Endometrium (tissue), 2 donors: Measurements from ENCODE around the gene ZNF142.
A peak's percentile ranks its signal among the peaks of the same experiment; 100 is the strongest.

Experiments used
- FAIRE-seq: peaks from 2 replicates; lab custom pipeline; 2012; peaks lifted over from hg19 to GRCh38; lab: Jason Lieb, UNC
- donor health status: control.
- donor health status: control.

ZNF142 gene, protein sequence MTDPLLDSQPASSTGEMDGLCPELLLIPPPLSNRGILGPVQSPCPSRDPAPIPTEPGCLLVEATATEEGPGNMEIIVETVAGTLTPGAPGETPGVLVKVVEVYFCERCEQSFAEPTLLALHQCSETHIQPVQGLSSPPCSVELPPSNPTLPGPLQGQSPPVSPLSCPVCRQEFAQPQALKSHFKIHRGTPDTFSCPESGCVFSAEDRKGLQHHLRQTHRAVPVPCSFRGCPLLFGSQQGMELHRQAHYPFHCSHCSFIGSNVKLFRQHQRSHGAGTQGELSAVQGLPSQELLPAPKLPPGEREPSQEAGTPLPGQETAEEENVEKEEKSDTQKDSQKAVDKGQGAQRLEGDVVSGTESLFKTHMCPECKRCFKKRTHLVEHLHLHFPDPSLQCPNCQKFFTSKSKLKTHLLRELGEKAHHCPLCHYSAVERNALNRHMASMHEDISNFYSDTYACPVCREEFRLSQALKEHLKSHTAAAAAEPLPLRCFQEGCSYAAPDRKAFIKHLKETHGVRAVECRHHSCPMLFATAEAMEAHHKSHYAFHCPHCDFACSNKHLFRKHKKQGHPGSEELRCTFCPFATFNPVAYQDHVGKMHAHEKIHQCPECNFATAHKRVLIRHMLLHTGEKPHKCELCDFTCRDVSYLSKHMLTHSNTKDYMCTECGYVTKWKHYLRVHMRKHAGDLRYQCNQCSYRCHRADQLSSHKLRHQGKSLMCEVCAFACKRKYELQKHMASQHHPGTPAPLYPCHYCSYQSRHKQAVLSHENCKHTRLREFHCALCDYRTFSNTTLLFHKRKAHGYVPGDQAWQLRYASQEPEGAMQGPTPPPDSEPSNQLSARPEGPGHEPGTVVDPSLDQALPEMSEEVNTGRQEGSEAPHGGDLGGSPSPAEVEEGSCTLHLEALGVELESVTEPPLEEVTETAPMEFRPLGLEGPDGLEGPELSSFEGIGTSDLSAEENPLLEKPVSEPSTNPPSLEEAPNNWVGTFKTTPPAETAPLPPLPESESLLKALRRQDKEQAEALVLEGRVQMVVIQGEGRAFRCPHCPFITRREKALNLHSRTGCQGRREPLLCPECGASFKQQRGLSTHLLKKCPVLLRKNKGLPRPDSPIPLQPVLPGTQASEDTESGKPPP (N-terminal part only)

DNA sequence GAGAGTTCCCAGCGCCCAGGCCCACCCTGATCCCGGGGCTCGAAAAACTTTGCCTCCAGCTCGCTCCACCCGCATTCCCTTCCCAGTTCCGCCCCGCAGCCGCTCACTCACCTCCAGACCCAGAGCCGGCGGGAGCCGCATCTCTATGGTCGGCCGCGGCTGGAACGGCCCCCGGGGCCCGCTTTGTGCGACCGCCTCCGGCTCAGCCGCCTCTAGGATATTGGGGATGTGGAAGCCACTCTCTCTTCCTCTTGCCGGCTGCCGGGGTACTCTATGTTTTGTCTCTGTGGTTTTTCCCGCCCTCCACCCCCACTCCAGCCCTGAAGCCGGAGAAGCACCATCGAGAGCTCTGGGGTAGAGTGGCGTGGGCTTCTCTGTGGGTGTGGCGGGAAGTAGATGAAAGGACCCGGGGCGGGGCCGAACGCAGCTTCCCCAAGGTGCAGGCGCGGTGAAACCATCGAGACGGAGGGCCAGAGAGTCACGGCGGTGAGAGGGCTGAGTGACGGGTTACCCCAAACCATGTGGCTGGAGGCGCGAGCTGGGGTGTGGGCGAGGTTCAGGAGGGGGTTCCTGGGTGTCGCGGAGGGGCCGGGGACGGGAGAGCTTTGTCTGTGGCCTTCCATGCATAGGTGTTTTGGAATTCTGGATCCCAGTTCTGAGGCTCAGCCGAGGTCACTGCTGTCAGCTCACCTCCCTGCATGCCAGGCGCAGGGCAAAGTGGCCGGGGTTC, at the start of gene ZNF142, which contains the start of gene BCS1L:
Gene ZNF142 (minus strand): TSS at position 366 of the 730 bp plus-strand sequence. CDS start 3,194 bp downstream, outside the sequence.
Gene BCS1L (plus strand): TSS at position 426 of the 730 bp plus-strand sequence. CDS start 1,305 bp downstream, outside the sequence.
- peak; percentile 80 for FAIRE-seq

DNA sequence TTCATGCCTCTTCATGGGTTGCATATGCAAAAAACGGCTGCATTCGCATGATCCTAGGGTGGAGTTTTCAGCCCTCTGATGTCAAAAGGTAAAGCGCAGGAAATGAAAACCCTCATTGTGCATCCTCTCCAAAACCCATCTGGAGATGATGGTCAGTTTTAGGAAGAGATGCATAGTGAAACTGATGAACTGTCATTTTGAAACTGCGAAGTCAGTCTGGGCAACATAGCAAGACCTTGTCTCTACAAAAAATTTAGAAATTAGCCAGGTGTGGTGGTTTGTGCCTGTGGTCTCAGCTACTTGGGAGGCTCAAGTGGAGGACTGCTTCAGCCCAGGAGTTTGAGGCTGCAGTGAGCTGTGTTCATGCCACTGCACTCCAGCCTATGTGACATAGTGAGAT, 48.7 kb upstream of the ZNF142 start:
- no peak for FAIRE-seq

DNA sequence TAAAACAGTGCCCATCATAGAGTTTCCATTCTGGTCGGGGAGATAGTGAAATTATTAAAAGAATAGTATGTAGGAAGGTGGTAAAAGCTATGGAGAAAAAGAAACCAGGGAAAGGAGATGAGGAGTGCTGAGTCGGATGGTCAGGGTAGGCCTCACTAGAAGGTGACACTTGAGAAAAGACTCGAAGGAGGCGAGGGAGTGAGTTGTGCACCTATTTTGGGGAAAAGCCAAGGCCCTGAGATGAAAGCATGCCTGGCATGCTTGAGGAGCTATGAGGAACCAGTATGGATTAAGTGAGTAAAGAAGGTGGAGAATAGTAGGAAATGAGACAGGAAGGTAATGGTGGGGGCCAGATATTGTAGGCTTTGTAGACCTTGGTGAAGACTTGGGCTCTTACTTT, 43.9 kb upstream of the ZNF142 start:
- FAIRE-seq = no peak

DNA sequence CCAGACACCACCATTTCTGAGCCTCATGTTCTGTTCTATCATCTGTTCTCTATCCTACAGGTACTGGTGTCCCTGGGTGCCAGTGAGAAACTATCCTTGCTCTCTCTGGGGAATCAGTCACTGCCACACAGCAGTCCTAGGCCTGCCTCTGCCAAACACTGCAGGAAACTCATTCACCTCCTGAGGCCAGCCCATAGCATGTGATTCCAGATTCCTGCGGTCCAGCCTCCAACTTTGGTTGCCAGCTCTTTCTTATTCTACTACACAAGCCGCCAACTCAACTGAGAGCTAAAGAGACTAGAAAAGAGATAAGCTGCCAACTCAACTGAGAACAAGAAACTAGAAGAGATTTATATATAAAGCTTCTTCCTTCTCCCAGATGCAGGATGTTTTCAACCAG, 42.4 kb upstream of the ZNF142 start:
- FAIRE-seq = no peak

DNA sequence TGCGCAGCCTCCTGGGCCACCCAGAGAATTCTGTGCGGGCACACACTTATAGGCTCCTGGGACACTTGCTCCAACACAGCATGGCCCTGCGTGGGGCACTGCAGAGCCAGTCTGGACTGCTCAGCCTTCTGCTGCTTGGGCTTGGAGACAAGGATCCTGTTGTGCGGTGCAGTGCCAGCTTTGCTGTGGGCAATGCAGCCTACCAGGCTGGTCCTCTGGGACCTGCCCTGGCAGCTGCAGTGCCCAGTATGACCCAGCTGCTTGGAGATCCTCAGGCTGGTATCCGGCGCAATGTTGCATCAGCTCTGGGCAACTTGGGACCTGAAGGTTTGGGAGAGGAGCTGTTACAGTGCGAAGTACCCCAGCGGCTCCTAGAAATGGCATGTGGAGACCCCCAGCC, 39.5 kb upstream of the ZNF142 start:
- FAIRE-seq = no peak

DNA sequence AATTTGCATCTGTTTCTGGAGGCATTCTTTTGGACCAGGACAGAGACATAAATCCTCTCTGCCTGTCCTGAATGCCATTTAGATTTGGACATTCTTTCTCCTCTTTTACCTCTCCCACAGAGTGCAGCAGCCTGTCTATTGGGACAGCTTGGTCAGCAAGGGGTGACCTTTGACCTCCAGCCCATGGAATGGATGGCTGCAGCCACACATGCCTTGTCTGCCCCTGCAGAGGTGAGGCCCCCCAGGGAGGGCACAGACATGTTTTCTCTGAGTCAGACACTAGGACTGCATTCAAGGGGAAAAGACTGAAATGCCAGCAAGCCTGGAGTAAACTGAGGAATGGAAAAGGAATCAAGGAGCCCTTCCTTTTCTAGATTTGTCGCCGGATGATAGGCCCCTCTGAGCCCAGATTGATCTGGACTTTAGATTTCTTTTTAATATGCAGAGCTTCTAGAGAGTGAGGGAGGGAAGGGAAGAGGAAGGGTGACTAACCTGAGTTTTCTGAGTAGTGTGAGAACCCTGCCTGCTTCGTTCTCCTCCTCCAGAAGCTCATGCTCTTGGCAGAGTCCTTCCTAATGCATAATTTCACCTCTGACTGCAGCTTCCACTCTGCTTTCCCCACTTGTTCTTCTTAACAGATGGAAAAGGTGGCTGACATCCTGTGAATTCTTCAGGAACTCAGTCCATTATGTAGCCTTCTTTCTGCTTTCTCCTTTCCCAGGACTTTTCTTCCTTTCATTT, 35.2 kb upstream of the ZNF142 start:
- no peak for FAIRE-seq

DNA sequence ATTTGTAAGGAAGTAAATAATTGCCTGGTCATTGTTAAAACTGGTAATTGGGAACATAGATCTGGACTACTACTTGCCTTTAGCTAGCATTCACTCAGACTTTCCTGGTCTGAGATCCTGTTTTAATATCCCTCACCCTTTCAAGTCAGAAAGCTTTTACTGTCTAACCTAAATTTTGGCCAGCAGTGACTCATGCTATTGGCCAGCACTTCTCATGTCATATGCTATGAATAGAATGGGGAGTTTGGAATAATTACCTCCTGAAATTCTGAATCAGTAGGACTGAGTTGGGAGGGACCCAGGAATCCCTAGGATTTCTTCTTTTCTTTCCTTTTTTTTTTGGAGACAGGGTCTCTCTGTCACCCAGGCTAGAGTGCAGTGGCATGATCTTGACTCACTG, 31.8 kb upstream of the ZNF142 start:
- FAIRE-seq = no peak

DNA sequence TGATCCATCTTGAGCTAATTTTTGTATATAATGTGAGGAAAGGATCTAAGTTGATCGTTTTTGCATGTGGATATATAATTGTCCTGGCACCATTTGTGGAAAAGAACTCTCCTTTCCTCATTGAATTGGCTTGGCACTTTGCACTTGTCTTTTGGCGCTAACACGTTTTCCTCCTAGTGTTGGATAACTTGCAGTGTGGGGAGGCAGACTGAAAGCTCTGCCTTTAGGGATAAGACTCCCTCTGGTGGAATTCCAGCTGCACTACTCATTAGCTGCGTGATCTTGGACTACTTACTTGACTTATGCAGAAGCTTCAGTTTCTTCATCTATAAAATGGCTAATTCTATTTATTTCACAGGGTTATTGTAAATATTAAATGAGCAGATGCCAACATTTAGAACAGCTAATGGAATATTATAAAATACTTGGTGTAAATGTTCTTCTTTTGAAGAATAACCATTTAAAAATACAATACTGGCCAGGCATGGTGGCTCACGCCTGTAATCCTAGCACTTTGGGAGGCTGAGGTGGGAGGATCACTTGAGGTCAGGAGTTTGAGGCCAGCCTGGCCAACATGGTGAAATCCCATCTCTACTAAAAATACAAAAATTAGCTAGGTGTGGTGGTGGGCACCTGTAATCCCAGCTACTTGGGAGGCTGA, 28.1 kb upstream of the ZNF142 start:
- peak; percentile 54 for FAIRE-seq

DNA sequence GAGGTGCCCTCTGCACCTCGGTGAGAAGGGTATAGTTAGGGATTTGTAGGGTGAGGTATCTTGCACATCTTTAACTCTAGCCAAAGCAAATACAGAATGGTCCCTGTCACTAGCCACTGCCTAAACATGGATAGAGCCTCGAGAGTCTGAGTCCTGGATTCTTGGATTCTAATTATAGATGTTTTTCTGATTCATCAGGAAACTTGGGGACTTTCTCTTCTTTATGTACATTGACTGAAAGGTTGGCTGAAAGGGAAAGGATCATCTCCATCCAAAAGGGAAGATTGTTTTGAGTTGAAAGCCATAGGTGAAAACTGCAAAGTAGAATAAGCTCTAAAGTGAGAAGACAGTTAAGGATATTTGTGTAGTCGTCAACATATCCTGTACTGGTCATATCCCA, 20.6 kb upstream of the ZNF142 start:
- no peak for FAIRE-seq

DNA sequence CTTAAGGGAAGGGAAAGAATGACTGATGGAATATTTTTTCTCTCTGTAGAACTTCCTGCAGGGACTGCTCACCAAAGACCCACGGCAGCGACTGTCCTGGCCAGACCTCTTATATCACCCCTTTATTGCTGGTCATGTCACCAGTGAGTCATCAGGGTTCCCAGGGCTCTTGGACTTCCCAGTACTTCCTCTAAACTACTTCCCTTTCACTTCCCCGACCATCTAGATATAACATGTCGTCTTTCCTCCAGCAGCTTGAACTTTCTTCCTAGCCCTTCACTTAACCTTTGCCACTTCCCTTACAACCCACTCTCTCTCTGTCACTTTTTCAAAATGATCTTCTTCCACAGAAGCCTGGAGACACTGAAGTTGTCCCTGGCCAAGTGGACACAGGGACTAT, 19.7 kb upstream of the ZNF142 start:
- no peak for FAIRE-seq

DNA sequence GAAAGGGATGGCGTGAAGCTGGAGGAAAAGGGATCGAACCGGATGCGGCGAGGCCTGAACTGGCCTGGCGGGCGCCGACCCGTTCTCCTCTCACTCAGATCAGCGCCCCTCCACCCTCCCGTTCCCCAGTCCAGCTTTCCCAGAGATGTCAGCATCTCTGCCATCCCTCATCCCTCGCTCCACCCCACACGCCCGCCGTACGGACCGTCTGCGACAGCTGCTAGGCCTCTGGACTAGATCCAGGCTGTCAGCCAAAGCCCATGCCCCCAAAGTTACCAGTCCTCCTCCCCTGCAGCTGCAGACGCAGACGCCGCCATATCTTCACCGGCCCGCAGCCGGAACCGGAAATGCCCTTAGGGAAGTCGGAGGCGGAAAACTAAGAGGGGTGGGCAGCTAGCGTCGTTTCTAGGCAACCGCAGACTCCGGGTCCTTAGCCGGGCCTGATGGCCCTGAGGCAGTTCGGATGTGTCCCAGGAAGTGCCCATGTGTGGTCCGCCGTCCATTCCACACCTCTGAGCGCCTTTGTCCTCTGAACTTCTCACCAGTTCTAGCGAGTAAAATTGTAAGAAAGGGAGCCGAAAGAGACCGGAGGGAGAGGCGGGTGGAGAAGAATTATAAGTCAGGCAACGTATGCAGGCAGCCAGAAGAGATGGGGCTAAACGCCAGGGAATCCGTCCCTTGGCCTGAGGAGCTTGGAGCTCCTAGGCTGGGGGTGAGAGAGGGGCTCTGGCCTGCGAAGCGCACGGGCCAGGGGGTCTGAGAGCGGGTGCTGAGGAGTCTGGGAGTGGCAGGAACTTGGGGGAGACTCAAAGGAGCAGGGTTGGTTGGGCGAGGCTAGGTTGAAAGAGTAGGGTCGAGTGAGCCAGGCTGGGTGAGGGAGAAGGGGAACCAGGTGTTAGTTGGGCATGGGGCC, 12.5 kb upstream of the ZNF142 start, which contains the start of the genes RNF25 and STK36:
Gene RNF25 (minus strand): TSS at position 349 of the 913 bp plus-strand sequence. CDS start 32 bp downstream, at position 317.
Gene STK36 (plus strand): TSS at position 433 of the 913 bp plus-strand sequence. CDS start 744 bp downstream, outside the sequence.
- FAIRE-seq = no peak

DNA sequence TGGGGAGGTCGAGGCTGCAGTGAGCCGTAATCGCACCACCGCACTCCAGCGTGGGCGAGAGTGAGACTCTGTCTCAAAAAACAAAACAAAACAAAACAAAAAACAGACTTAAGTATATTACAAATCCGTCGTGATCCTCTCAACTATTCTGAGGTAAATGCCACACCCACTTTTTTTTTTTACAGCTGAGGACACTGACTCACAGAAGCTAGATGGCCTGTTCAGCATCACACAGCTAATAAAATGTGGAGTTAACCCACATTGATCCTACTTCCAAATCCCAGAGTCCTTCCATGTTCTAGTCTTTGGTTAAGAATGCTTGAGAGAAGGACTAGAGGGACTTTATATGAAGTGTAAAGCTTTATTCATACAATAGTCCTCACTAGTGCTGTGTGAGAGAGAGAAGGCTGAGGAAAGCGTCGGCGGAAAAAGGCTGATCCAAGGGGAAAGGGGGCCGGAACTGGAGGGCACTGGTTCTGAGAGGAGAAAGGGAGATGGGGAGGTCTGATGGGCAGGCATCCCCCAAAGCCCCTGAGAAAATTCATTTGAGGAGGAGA, 11.8 kb upstream of the ZNF142 start:
- no peak for FAIRE-seq

DNA sequence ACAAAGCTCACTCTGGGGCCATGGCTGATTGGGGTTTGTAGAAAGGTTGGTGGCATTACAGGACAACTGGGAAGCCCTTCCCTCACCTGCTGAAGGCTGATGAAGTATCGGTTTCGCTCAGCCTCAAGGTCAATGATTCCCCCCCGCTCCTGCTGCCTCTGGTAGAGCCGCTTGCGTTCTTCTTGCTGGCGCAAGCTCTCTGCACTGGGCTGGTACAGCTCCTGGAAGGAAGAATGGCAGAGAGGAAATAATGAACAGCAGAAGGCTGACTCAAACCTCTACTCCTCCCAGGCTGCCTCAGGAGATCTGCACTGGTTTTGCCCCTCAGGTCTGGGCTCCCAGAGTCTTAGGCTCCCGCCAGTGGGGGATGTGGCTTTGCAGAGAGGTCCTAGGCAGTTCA, 5.2 kb upstream of the ZNF142 start:
- no peak for FAIRE-seq

DNA sequence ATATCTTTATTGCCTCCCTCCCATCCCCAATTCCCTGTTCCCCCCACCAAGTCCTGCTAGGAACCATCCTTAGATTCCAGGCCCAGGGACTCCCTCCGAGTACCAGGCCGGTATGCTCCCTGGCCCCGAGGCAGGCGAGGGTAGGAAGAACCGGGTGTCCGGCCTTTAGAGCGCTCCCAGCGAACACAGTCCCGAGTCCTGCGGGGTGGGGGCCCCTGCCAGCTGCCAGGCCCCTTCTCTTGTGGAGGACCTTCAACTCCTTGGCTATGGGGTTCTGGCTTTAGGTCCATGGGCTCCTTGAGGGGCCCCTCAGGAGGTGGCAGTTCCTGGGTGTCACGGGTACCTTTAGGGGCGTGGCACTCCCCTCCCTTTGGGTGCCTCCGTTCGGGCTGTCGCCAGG, 4.5 kb upstream of the ZNF142 start:
- no peak for FAIRE-seq

DNA sequence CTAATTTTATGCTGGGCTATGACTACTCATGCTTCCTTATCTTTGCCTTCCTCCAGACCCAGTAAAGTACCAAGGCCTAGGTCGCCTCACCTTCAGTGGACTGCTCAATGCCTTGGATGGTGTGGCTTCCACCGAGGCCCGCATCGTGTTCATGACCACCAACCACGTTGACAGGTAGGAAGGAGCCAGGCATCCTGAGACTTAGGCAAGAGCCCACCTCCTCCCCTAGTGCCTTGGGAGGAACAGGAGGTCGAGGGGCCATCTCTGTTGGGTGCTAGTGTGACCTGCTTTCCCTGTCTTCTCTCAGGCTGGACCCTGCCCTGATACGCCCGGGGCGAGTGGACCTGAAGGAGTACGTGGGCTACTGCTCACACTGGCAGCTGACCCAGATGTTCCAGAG, 3.4 kb upstream of the ZNF142 start:
- FAIRE-seq = no peak

DNA sequence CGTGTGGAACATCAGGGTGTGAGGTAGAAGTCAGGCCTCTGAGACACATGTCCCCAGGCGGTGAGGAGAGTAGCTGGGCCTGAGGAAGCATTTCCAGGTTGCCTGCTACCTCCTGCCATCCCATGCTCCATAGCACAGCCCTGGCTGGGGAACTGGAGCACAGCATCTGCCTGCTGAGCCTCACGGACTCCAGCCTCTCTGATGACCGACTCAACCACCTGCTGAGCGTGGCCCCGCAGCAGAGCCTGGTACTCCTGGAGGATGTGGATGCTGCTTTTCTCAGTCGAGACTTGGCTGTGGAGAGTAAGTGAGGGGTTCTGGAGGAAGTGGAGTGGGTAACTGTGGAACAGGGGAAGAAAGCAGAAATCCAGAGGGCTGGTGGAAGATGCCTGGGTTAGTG, 3.0 kb upstream of the ZNF142 start:
- no peak for FAIRE-seq

DNA sequence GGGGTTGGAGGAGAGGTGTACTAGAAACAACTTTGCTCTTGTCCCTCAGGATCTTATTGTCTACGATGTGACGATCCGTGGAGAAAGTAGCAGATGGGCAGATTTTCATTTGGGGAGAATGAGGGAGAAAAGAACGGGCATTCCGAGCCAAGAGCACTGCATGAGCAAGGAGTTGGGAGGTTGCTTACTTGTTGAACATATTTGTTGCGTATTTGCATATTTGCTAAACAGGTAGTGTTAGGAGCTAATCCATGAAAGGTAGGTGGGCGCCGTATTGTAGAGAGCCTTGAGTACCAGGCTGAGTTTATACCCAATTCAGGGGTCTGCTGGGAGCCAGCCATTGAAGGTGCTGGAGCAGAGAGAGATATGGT, 550 bp upstream of the ZNF142 start:
- no peak for FAIRE-seq

DNA sequence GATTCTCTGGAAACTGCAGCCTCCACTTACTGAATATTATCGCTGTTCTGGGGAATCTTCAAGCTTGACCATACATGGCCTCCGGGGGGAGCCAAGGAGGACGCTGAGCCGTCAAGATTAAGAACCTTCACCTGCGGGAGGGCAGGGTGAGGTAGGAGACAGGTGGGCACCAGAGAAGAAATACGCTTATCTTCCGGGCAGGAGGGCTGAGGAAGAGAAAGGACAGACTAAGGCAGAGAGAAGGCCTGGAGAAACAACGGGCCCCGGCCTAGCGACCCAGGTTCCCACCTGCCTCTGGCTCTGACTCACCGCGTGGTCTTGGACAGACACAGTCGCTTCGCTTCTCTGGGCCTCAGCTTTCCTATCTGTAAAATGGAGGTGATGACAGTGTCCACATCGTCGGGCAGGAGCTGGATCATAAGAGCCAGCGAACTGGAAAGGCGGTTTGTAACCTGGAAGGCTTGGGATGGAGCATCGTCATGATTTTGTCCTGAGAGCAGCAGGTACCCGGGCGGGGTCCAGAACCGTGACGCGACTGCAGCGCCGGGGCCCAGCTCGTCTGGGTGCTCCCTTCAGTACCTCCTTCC, 659 bp downstream of the ZNF142 start:
- FAIRE-seq = no peak

DNA sequence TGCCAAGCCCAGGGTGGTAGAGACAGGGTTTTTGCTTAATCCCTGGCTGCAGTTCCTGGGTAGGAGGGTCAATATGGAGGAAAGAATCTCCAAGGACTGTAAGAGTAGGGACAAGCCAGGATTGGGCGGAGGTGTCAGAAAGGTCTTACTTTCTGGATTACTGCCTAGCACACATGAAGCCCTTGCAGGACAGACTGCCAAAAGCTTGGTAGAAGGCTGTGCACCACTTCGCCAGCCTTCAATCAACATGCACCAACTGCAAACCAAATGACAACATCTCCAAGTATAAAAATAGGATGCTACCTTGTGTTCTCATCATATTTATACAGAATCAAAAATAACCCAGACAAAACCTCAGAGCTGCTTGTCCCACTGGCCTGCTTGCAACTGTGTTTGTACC, 3.7 kb downstream of the ZNF142 start:
- FAIRE-seq = no peak
